ENCODE data around the gene HRH3.

The HRH3 gene

DNA sequence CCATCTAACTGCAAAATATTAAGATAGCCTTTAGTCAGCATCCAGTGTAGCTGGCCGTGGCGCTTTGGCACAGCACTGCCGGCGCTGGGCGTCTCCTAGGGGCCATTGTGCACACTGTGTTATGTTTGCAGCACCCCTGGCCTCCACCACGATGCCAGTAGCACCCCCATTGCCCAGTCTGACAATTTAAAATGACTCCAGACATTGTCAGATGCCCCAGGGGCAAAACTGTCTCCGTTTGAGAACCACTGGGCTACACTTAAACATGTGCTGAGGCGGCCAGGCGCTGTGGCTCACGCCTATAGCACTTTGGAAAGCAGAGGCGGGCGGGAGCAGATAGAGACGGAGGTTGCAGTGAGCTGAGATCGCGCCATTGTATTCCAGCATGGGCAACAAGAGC, 43.2 kb downstream of the HRH3 start:
- no peak for DNase-seq
- Histone ChIP-seq H4K8ac (ENCODE audit: low read depth, low read length) (no peak overlapping the region), H2BK15ac (replicated peaks; ENCODE audit: low read depth) (no peak overlapping the region), H4K5ac (ENCODE audit: low read length) (no peak overlapping the region), H3K56ac (ENCODE audit: low read length) (no peak overlapping the region), H3K4ac (ENCODE audit: low read depth, low read length) (no peak overlapping the region), H3K36me3 (ENCODE audit: control insufficient read depth, insufficient read depth, low read length) (peaks cover 2% of the 10 kb centered on the region), H3K4me1 (ENCODE audit: control insufficient read depth, low read depth, low read length) (no peaks in the 10 kb centered on the region), H3K18ac (ENCODE audit: low read length) (no peak overlapping the region), H3K79me1 (ENCODE audit: low read length) (no peaks in the 10 kb centered on the region), H3K27ac (ENCODE audit: low read depth, low read length) (no peak overlapping the region), H3K9ac (ENCODE audit: low read length) (no peak overlapping the region), H2BK120ac (ENCODE audit: low read depth, low read length) (no peak overlapping the region), H3K4me2 (ENCODE audit: low read length) (no peak overlapping the region), H3K79me2 (ENCODE audit: control insufficient read depth, insufficient read depth, low read length) (no peaks in the 10 kb centered on the region), H2AK5ac (ENCODE audit: low read length) (no peak overlapping the region), H3K27me3 (ENCODE audit: insufficient read depth, low read length, poor library complexity) (no peaks in the 10 kb centered on the region), H2BK5ac (ENCODE audit: low read length) (no peak overlapping the region), H3K4me3 (ENCODE audit: low read length) (no peak overlapping the region), H3K23ac (ENCODE audit: low read length) (no peak overlapping the region)
- no CpG with 5 or more reads among the region's 15 CpGs for WGBS (ENCODE audit: extremely low coverage, insufficient coverage, low lambda C conversion rate)

DNA sequence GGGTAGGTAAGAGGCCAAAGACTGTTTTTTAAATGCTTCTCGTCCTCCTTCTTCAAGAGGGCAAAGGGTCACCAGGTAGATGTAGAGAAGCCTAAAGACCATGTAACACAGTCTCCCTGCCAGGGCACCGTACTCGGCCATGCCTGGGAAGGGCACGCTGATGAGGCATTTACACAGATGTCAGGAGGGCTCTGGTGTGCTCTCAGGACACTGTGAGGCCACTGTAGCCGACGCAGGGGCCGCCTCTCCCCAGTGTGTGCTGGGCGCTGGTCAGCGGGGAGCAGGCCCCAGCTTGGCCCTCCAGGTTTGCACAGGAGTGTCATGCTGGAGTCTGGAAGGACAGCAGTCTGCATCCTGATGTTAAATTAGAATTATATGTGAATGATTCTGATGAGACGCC, 44.4 kb downstream of the HRH3 start:
- H4K5ac ChIP-seq (ENCODE audit: low read length): no peak overlapping the region
- H3K4me3 ChIP-seq (ENCODE audit: low read length): no peak overlapping the region
- no peak overlapping the region for H2BK15ac ChIP-seq (replicated peaks; ENCODE audit: low read depth)
- H3K4me2 ChIP-seq (ENCODE audit: low read length): no peak overlapping the region
- H3K27ac ChIP-seq (ENCODE audit: low read depth, low read length): no peak overlapping the region
- no peak overlapping the region for H2AK5ac ChIP-seq (ENCODE audit: low read length)
- H3K36me3 ChIP-seq (ENCODE audit: control insufficient read depth, insufficient read depth, low read length): peaks cover 2% of the 10 kb centered on the region
- no peak overlapping the region for H4K8ac ChIP-seq (ENCODE audit: low read depth, low read length)
- no peak overlapping the region for H2BK120ac ChIP-seq (ENCODE audit: low read depth, low read length)
- no peak overlapping the region for H3K18ac ChIP-seq (ENCODE audit: low read length)
- DNase-seq: no peak
- WGBS (ENCODE audit: extremely low coverage, insufficient coverage, low lambda C conversion rate): no CpG with 5 or more reads among the region's 10 CpGs
- no peak overlapping the region for H3K23ac ChIP-seq (ENCODE audit: low read length)
- H2BK5ac ChIP-seq (ENCODE audit: low read length): no peak overlapping the region
- H3K4ac ChIP-seq (ENCODE audit: low read depth, low read length): no peak overlapping the region
- H3K27me3 ChIP-seq (ENCODE audit: insufficient read depth, low read length, poor library complexity): no peaks in the 10 kb centered on the region
- no peaks in the 10 kb centered on the region for H3K4me1 ChIP-seq (ENCODE audit: control insufficient read depth, low read depth, low read length)
- no peak overlapping the region for H3K56ac ChIP-seq (ENCODE audit: low read length)
- H3K79me2 ChIP-seq (ENCODE audit: control insufficient read depth, insufficient read depth, low read length): no peaks in the 10 kb centered on the region
- no peak overlapping the region for H3K9ac ChIP-seq (ENCODE audit: low read length)
- H3K79me1 ChIP-seq (ENCODE audit: low read length): no peaks in the 10 kb centered on the region

DNA sequence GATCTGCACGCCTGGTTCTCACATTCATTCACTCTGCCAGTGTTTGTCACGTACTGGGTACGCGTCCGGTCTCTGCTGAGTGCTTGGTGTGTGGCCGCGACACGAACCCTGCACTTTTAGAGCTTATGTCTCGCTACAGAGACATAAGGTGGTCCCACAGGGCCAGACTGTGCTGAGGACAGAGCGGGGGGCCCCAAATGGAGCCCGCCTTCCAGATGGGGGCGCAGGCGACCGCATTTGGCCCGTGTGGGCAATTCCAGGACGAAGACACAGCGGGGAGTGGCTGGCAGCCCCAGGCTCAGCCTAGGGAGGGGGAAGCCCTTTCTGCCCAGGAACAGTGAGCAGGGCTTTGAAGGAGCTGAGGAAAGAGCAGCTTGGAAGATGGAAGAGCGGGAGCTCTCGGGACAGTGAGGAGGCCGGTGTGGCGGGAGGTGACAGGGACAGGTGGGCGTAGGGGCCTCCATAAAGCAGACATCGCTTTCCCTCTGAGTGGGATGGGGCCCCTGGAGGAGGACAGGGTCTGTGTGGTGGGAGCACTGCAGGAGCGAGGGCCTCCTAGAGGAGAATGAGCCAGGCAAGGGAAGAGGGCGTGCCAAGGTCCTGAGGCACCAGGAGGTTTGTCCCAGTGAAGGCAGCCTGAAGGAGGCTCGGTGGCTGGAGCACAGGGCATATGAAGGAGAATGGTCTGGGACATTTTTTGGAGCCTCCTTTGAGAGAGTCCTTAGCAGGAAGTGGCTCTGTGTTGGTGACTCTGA, 45.0 kb downstream of the HRH3 start:
- no CpG with 5 or more reads among the region's 26 CpGs for WGBS (ENCODE audit: extremely low coverage, insufficient coverage, low lambda C conversion rate)
- H3K4ac ChIP-seq (ENCODE audit: low read depth, low read length): no peak overlapping the region
- H4K5ac ChIP-seq (ENCODE audit: low read length): no peak overlapping the region

DNA sequence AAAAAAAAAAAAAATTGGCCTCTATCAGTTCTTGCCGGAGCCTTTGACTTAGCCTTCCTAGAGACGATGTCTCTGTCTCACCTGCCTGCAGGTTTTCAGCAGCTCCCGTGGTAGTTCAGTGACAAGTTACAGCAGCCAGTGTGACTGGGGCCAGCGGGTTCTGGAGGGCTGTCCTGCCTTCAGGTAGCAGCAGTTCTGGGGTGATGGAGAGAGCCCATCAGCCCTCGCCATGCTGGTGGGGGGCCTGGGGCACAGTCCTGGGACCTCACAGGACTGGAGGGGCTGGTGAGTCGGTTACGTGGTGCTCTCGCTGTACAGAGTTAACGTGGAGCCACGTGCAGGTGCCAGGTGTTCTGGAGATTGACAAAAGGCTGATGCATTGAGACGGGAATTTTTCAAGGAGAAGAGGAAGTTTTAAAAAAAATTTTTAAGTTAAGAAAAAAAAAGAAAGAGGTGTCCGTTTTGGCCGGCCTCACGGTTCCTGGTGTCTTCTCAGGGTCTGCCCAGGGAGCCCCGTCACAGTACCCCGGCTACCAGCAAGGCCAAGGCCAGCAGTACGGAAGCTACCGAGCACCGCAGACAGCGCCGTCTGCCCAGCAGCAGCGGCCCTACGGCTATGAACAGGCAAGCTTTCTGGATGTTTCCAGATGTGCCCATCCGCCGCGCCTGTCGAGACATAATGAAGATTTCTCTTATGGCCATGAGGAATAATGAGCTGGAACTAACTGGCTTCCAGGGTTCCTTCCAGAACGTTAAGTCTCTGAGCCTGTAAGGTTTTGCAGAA, 45.9 kb downstream of the HRH3 start:
- Histone ChIP-seq H3K79me1 (ENCODE audit: low read length) (no peaks in the 10 kb centered on the region), H2BK15ac (replicated peaks; ENCODE audit: low read depth) (no peak overlapping the region), H2BK5ac (ENCODE audit: low read length) (no peak overlapping the region), H3K36me3 (ENCODE audit: control insufficient read depth, insufficient read depth, low read length) (peaks cover 2% of the 10 kb centered on the region), H3K4me1 (ENCODE audit: control insufficient read depth, low read depth, low read length) (no peaks in the 10 kb centered on the region), H4K8ac (ENCODE audit: low read depth, low read length) (no peak overlapping the region), H4K5ac (ENCODE audit: low read length) (no peak overlapping the region), H3K4me2 (ENCODE audit: low read length) (no peak overlapping the region), H3K4me3 (ENCODE audit: low read length) (no peak overlapping the region), H3K4ac (ENCODE audit: low read depth, low read length) (no peak overlapping the region), H3K56ac (ENCODE audit: low read length) (no peak overlapping the region), H3K27me3 (ENCODE audit: insufficient read depth, low read length, poor library complexity) (no peaks in the 10 kb centered on the region), H3K18ac (ENCODE audit: low read length) (no peak overlapping the region), H3K23ac (ENCODE audit: low read length) (no peak overlapping the region), H3K27ac (ENCODE audit: low read depth, low read length) (no peak overlapping the region), H2BK120ac (ENCODE audit: low read depth, low read length) (no peak overlapping the region), H3K9ac (ENCODE audit: low read length) (no peak overlapping the region), H2AK5ac (ENCODE audit: low read length) (no peak overlapping the region), H3K79me2 (ENCODE audit: control insufficient read depth, insufficient read depth, low read length) (no peaks in the 10 kb centered on the region)
- no peak for DNase-seq
- WGBS (ENCODE audit: extremely low coverage, insufficient coverage, low lambda C conversion rate): 100% methylated on average over 1 of the region's 28 CpGs

More for the DNA sequence above, 45.0 kb downstream of the HRH3 start:
- Histone ChIP-seq H3K23ac (ENCODE audit: low read length) (no peak overlapping the region), H2BK5ac (ENCODE audit: low read length) (no peak overlapping the region), H3K18ac (ENCODE audit: low read length) (no peak overlapping the region), H3K4me1 (ENCODE audit: control insufficient read depth, low read depth, low read length) (no peaks in the 10 kb centered on the region), H3K79me1 (ENCODE audit: low read length) (no peaks in the 10 kb centered on the region), H2BK120ac (ENCODE audit: low read depth, low read length) (no peak overlapping the region), H3K4me2 (ENCODE audit: low read length) (no peak overlapping the region), H3K56ac (ENCODE audit: low read length) (no peak overlapping the region), H4K8ac (ENCODE audit: low read depth, low read length) (no peak overlapping the region), H3K9ac (ENCODE audit: low read length) (no peak overlapping the region), H3K36me3 (ENCODE audit: control insufficient read depth, insufficient read depth, low read length) (peaks cover 2% of the 10 kb centered on the region), H3K27ac (ENCODE audit: low read depth, low read length) (no peak overlapping the region), H3K79me2 (ENCODE audit: control insufficient read depth, insufficient read depth, low read length) (no peaks in the 10 kb centered on the region), H2BK15ac (replicated peaks; ENCODE audit: low read depth) (no peak overlapping the region), H2AK5ac (ENCODE audit: low read length) (no peak overlapping the region), H3K4me3 (ENCODE audit: low read length) (no peak overlapping the region), H3K27me3 (ENCODE audit: insufficient read depth, low read length, poor library complexity) (no peaks in the 10 kb centered on the region)
- DNase-seq: no peak

DNA sequence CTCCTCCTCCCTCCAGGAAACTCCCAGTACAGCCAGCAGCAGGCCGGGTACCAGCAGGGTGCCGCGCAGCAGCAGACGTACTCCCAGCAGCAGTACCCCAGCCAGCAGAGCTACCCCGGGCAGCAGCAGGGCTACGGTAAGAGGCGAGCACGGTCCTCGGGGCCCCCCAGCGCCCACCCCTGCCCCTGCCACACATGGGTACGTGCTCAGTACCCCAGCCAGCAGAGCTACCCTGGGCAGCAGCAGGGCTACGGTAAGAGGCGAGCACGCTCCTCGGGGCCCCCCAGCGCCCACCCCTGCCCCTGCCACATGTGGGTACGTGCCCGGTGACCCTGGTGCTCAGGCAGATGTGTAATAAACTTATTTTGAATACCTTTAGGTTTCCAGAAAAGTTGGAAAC, 47.4 kb downstream of the HRH3 start:
- no peak overlapping the region for H3K23ac ChIP-seq (ENCODE audit: low read length)
- DNase-seq: no peak
- no peak overlapping the region for H3K4me2 ChIP-seq (ENCODE audit: low read length)
- H4K8ac ChIP-seq (ENCODE audit: low read depth, low read length): no peak overlapping the region
- H3K4me1 ChIP-seq (ENCODE audit: control insufficient read depth, low read depth, low read length): no peaks in the 10 kb centered on the region
- H3K4ac ChIP-seq (ENCODE audit: low read depth, low read length): no peak overlapping the region
- H3K36me3 ChIP-seq (ENCODE audit: control insufficient read depth, insufficient read depth, low read length): peaks cover 2% of the 10 kb centered on the region
- no peak overlapping the region for H4K5ac ChIP-seq (ENCODE audit: low read length)
- H2BK120ac ChIP-seq (ENCODE audit: low read depth, low read length): no peak overlapping the region
- H3K27ac ChIP-seq (ENCODE audit: low read depth, low read length): no peak overlapping the region
- H2AK5ac ChIP-seq (ENCODE audit: low read length): no peak overlapping the region
- H2BK5ac ChIP-seq (ENCODE audit: low read length): no peak overlapping the region
- no peaks in the 10 kb centered on the region for H3K79me1 ChIP-seq (ENCODE audit: low read length)
- H3K9ac ChIP-seq (ENCODE audit: low read length): no peak overlapping the region
- H3K56ac ChIP-seq (ENCODE audit: low read length): no peak overlapping the region
- H2BK15ac ChIP-seq (replicated peaks; ENCODE audit: low read depth): no peak overlapping the region
- no peaks in the 10 kb centered on the region for H3K79me2 ChIP-seq (ENCODE audit: control insufficient read depth, insufficient read depth, low read length)
- H3K27me3 ChIP-seq (ENCODE audit: insufficient read depth, low read length, poor library complexity): no peaks in the 10 kb centered on the region
- no peak overlapping the region for H3K18ac ChIP-seq (ENCODE audit: low read length)
- no peak overlapping the region for H3K4me3 ChIP-seq (ENCODE audit: low read length)
- WGBS (ENCODE audit: extremely low coverage, insufficient coverage, low lambda C conversion rate): no CpG with 5 or more reads among the region's 18 CpGs
